GM19193 (cell line): Measurements from ENCODE around the gene STX1A.

ENCODE experiments used
- POLR2A ChIP-seq: IDR thresholded peaks from 4 replicates; pipeline ENCODE4 v1.6.1; 2011; ENCODE audit not compliant: insufficient read depth, insufficient read length; ENCODE audit errors: extremely low read depth

STX1A gene

GRCh38 chr7:73718905-73719805 is at the start of gene STX1A:
STX1A (minus strand) TSS chr7:73719669; CDS start chr7:73719631, 38 bp downstream.
- peak; percentile 54 for TF ChIP-seq POLR2A

GRCh38 chr7:73768641-73769480 is 49.4 kb upstream of the STX1A start:
- no peak for TF ChIP-seq POLR2A

- TF ChIP-seq POLR2A: no peak
Observed at GRCh38 chr7:73766556-73767229, 47.2 kb upstream of the STX1A start.

- no peak for TF ChIP-seq POLR2A
Observed at GRCh38 chr7:73762659-73762999, 43.2 kb upstream of the STX1A start.

GRCh38 chr7:73761854-73762658 is 42.6 kb upstream of the STX1A start:
- TF ChIP-seq POLR2A: no peak

GRCh38 chr7:73758581-73759138 is 39.2 kb upstream of the STX1A start:
- no peak for TF ChIP-seq POLR2A

GRCh38 chr7:73749931-73750776 is 30.7 kb upstream of the STX1A start:
- no peak for TF ChIP-seq POLR2A

GRCh38 chr7:73746378-73746777 is 26.9 kb upstream of the STX1A start:
- TF ChIP-seq POLR2A: no peak

- no peak for TF ChIP-seq POLR2A
Observed at GRCh38 chr7:73742753-73743641, 23.5 kb upstream of the STX1A start.

- TF ChIP-seq POLR2A: no peak
Observed at GRCh38 chr7:73742338-73742752, 22.9 kb upstream of the STX1A start.

GRCh38 chr7:73741600-73741999 is 22.1 kb upstream of the STX1A start:
- no peak for TF ChIP-seq POLR2A

- TF ChIP-seq POLR2A: no peak
Observed at GRCh38 chr7:73740771-73741170, 21.3 kb upstream of the STX1A start.

- no peak for TF ChIP-seq POLR2A
Observed at GRCh38 chr7:73740212-73740611, 20.7 kb upstream of the STX1A start.

- no peak for TF ChIP-seq POLR2A
Observed at GRCh38 chr7:73739387-73739767, 19.9 kb upstream of the STX1A start.
